IMR-90 (cell line): Measurements from ENCODE around the gene CAPN10. TPM values are rescaled to one million over a fixed set of nuclear protein-coding genes. Genes with fewer than 3 reads are reported as not detected.

Experiments used
- ATAC-seq: fragments of 200-7000 bp; cut with Tn5 transposase; 2 replicates; pipeline ENCODE4 v1.9.1; 2020; ENCODE audit warnings: low read depth, mild to moderate bottlenecking, moderate library complexity
- BruUV-seq: library from RNA; stranded (reverse); fragments of 400-500 nt; replicated peaks from 2 replicates; lab custom pipeline; 2021; lab: Mats Ljungman, UMichigan
- CTCF ChIA-PET: fragments of 300-600 bp; formaldehyde crosslinking; extraction: SDS; loops from one replicate; lab custom pipeline; 2021; ENCODE audit warnings: antibody characterized with exemption; lab: Yijun Ruan, JAX
- POLR2A ChIA-PET: fragments of 300-600 bp; sonication (Branson Sonifier 250); formaldehyde crosslinking; loops from one replicate; lab custom pipeline; 2022; ENCODE audit warnings: antibody characterized with exemption; ENCODE audit not compliant: unreplicated experiment; lab: Charles Lee
- DNase-seq: peaks from one replicate; pipeline ENCODE4 v3.0.0; 2013
- H2AFZ ChIP-seq: replicated peaks from 2 replicates; pipeline ENCODE3; 2013; ENCODE audit warnings: low read length, mild to moderate bottlenecking; ENCODE audit not compliant: poor library complexity
- H2AK5ac ChIP-seq: 2 replicates; pipeline ENCODE4 v1.6.1; 2013; ENCODE audit warnings: low read depth, low read length, inconsistent platforms
- H2AK9ac ChIP-seq: replicated peaks from 2 replicates; pipeline ENCODE3; 2013; ENCODE audit warnings: mild to moderate bottlenecking, low read depth, low read length, moderate library complexity; ENCODE audit not compliant: poor library complexity
- H2BK120ac ChIP-seq: 2 replicates; pipeline ENCODE4 v1.6.1; 2013; ENCODE audit warnings: low read depth, low read length, inconsistent platforms
- H2BK15ac ChIP-seq: 3 replicates; pipeline ENCODE4 v1.6.1; 2013; ENCODE audit warnings: low read depth, low read length, inconsistent platforms
- H2BK20ac ChIP-seq: 2 replicates; pipeline ENCODE4 v1.6.1; 2013; ENCODE audit warnings: low read depth, mild to moderate bottlenecking, inconsistent platforms, low read length, moderate library complexity
- H2BK5ac ChIP-seq: 2 replicates; pipeline ENCODE4 v1.6.1; 2013; ENCODE audit warnings: mild to moderate bottlenecking, low read depth, low read length, inconsistent platforms; ENCODE audit not compliant: poor library complexity, severe bottlenecking
- H3K14ac ChIP-seq: replicated peaks from 2 replicates; pipeline ENCODE4 v1.6.1; 2013; ENCODE audit warnings: low read depth, low read length, inconsistent platforms
- H3K18ac ChIP-seq: 2 replicates; pipeline ENCODE4 v1.6.1; 2013; ENCODE audit warnings: low read depth, low read length, control low read depth
- H3K23ac ChIP-seq: 2 replicates; pipeline ENCODE4 v1.6.1; 2013; ENCODE audit warnings: low read depth, low read length, inconsistent platforms
- H3K27ac ChIP-seq: 2 replicates; pipeline ENCODE4 v1.5.1; 2013; ENCODE audit warnings: mild to moderate bottlenecking, control low read depth, low read length; ENCODE audit not compliant: insufficient read depth
- H3K27me3 ChIP-seq: 2 replicates; pipeline ENCODE4 v1.6.1; 2013; ENCODE audit warnings: low read length; ENCODE audit not compliant: control insufficient read depth, insufficient read depth
- H3K36me3 ChIP-seq: 2 replicates; pipeline ENCODE4 v1.6.1; 2013; ENCODE audit warnings: low read length, mixed read lengths; ENCODE audit not compliant: control insufficient read depth, insufficient read depth
- H3K4ac ChIP-seq: 2 replicates; pipeline ENCODE4 v1.6.1; 2013; ENCODE audit warnings: low read depth, low read length, inconsistent platforms
- H3K4me1 ChIP-seq: 2 replicates; pipeline ENCODE4 v1.6.1; 2013; ENCODE audit warnings: low read length, mixed read lengths; ENCODE audit not compliant: control insufficient read depth, insufficient read depth
- H3K4me2 ChIP-seq: 2 replicates; pipeline ENCODE4 v1.6.1; 2013; ENCODE audit warnings: low read depth, mild to moderate bottlenecking, control low read depth, low read length, moderate library complexity
- H3K4me3 ChIP-seq: 2 replicates; pipeline ENCODE4 v1.5.1; 2013; ENCODE audit warnings: low read depth, mild to moderate bottlenecking, control low read depth, low read length, moderate library complexity; ENCODE audit not compliant: insufficient read depth
- H3K56ac ChIP-seq: 2 replicates; pipeline ENCODE4 v1.6.1; 2013; ENCODE audit warnings: low read length, inconsistent platforms; ENCODE audit not compliant: insufficient read depth; ENCODE audit errors: extremely low read depth
- H3K79me1 ChIP-seq, 2 experiments: 2 replicates each; pipeline ENCODE4 v1.6.1; 2013; ENCODE audit warnings: low read length in 2 of 2, inconsistent platforms in 1 of 2, low read depth in 1 of 2
- H3K9ac ChIP-seq: 2 replicates; pipeline ENCODE4 v1.6.1; 2013; ENCODE audit warnings: low read depth, low read length, control low read depth
- H3K9me1 ChIP-seq: 2 replicates; pipeline ENCODE4 v1.6.1; 2013; ENCODE audit warnings: low read length, inconsistent platforms; ENCODE audit not compliant: insufficient read depth
- H3K9me3 ChIP-seq: 2 replicates; pipeline ENCODE4 v1.6.1; 2013; ENCODE audit warnings: low read length; ENCODE audit not compliant: control insufficient read depth, insufficient read depth
- H4K20me1 ChIP-seq: 2 replicates; pipeline ENCODE4 v1.6.1; 2013; ENCODE audit warnings: low read length, inconsistent platforms; ENCODE audit not compliant: insufficient read depth
- H4K5ac ChIP-seq: 2 replicates; pipeline ENCODE4 v1.6.1; 2013; ENCODE audit warnings: mild to moderate bottlenecking, low read depth, low read length, control low read depth
- H4K8ac ChIP-seq, 2 experiments: 2 replicates each; pipeline ENCODE4 v1.6.1; 2013; ENCODE audit warnings: low read depth in 2 of 2, low read length in 2 of 2, control low read depth in 1 of 2, inconsistent platforms in 1 of 2
- H4K91ac ChIP-seq: 2 replicates; pipeline ENCODE4 v1.6.1; 2013; ENCODE audit warnings: low read depth, low read length, inconsistent platforms; ENCODE audit not compliant: insufficient read depth
- BHLHE40 ChIP-seq: fragments of 150-350 bp; IDR thresholded peaks from 2 replicates; pipeline ENCODE4 v1.6.1; 2016; ENCODE audit warnings: mild to moderate bottlenecking, low read depth, low read length
- CEBPB ChIP-seq: IDR thresholded peaks from 2 replicates; pipeline ENCODE4 v1.6.1; 2012; ENCODE audit warnings: low read depth, low read length, improper control_type of control experiment
- CHD1 ChIP-seq: IDR thresholded peaks from 2 replicates; pipeline ENCODE4 v1.6.1; 2012; ENCODE audit warnings: low read depth, low read length, improper control_type of control experiment
- CTCF ChIP-seq: conservative IDR thresholded peaks from 2 replicates; pipeline ENCODE4 v1.5.1; 2012; ENCODE audit warnings: mild to moderate bottlenecking, low read depth, low read length, improper control_type of control experiment
- FOS ChIP-seq: fragments of 150-350 bp; IDR thresholded peaks from 2 replicates; pipeline ENCODE4 v1.6.1; 2016; ENCODE audit warnings: low read depth, low read length
- MAFK ChIP-seq: IDR thresholded peaks from 2 replicates; pipeline ENCODE4 v1.6.1; 2012; ENCODE audit warnings: low read depth, low read length, improper control_type of control experiment
- MAZ ChIP-seq: IDR thresholded peaks from 2 replicates; pipeline ENCODE4 v1.6.1; 2012; ENCODE audit warnings: low read depth, mild to moderate bottlenecking, low read length, improper control_type of control experiment, moderate library complexity, borderline replicate concordance
- MXI1 ChIP-seq: IDR thresholded peaks from 2 replicates; pipeline ENCODE4 v1.6.1; 2012; ENCODE audit warnings: low read depth, mild to moderate bottlenecking, low read length, moderate library complexity, borderline replicate concordance
- NFE2L2 ChIP-seq: fragments of 150-350 bp; IDR thresholded peaks from 2 replicates; pipeline ENCODE4 v1.6.1; 2016; ENCODE audit warnings: low read depth, mild to moderate bottlenecking, low read length
- POLR2A ChIP-seq: IDR thresholded peaks from 2 replicates; pipeline ENCODE4 v1.6.1; 2012; ENCODE audit warnings: mild to moderate bottlenecking, low read depth, low read length
- RAD21 ChIP-seq: IDR thresholded peaks from 2 replicates; pipeline ENCODE4 v1.6.1; 2012; ENCODE audit warnings: low read length, improper control_type of control experiment
- RCOR1 ChIP-seq: IDR thresholded peaks from 2 replicates; pipeline ENCODE4 v1.6.1; 2012; ENCODE audit warnings: mild to moderate bottlenecking, low read length, improper control_type of control experiment; ENCODE audit not compliant: insufficient replicate concordance
- RFX5 ChIP-seq: IDR thresholded peaks from 2 replicates; pipeline ENCODE4 v1.8.0; 2012; ENCODE audit warnings: low read depth, mild to moderate bottlenecking, low read length, moderate library complexity
- SMC3 ChIP-seq: fragments of 150-350 bp; IDR thresholded peaks from 2 replicates; pipeline ENCODE4 v1.6.1; 2016; ENCODE audit warnings: low read depth, mild to moderate bottlenecking, antibody characterized with exemption, low read length, moderate library complexity
- WGBS, 2 experiments: methylation state at CpG; one replicate each; pipeline versions ENCODE4 v1.1.5 to v1.1.7; 2013; ENCODE audit warnings: missing lambda C conversion rate in 2 of 2; ENCODE audit not compliant: insufficient read length in 1 of 2; ENCODE audit errors: extremely low coverage in 2 of 2; 5-methylcytosine and 5-hydroxymethylcytosine counted together
- dilution Hi-C: fragments of 300-500 bp; cut with HindIII; formaldehyde crosslinking; loops from one replicate; pipeline ENCODE4 v1.14.3; 2018; ENCODE audit warnings: low sequenced_read_pairs; ENCODE audit not compliant: unreplicated experiment
- in situ Hi-C: fragments of 300-500 bp; cut with MboI; formaldehyde crosslinking; loops from 3 replicates; pipeline ENCODE4 v1.14.3; 2019; ENCODE audit warnings: low sequenced_read_pairs, inconsistent platforms, mixed read lengths
- intact Hi-C: fragments of 100-400 bp; cut with micrococcal nuclease; formaldehyde crosslinking; loops from 2 replicates; pipeline ENCODE4 v1.10.0; 2022
- polyA plus RNA-seq, 3 experiments: library from polyadenylated mRNA; depleted of rRNA; stranded (reverse); fragments of >200 nt; gene quantifications; 2 replicates each; pipeline ENCODE4 v1.2.3, GENCODE V29; 2012; ENCODE audit warnings: low replicate concordance in 1 of 3
- total RNA-seq: library from RNA; depleted of rRNA; stranded (reverse); fragments of >200 nt; gene quantifications from 2 replicates; pipeline ENCODE4 v1.2.3, GENCODE V29; 2012
- TF ChIP-seq, protein P1 (sequence below): fragments of 150-350 bp; IDR thresholded peaks from 2 replicates; pipeline ENCODE4 v1.6.1; 2017; ENCODE audit warnings: mild to moderate bottlenecking, antibody characterized with exemption, low read length, low read depth

The CAPN10 gene
- total and polyA plus RNA-seq, 2 of the 4 experiments (the other 2 are of a cell fraction), result 6.3 to 20.9 TPM

- peaks cover 0 to 28% of the 10 kb centered on the region in 2 experiments; a peak in 3 of 4 replicates for H3K79me1 ChIP-seq
- H3K4me1 ChIP-seq, result no peaks in the 10 kb centered on the region
- DNase-seq (no peak), ATAC-seq (no peak)
- peaks cover 30% of the 10 kb centered on the region for H3K36me3 ChIP-seq
- POLR2A ChIA-PET, result interaction anchor here (0.9 kb wide), 1 partner anchor 7 kb away, joined by 4 read pairs; the partner anchor contains the start of gene CAPN10
- H3K14ac ChIP-seq, result no peak overlapping the region
- H3K4ac ChIP-seq, result no peak overlapping the region
- H3K23ac ChIP-seq, result no peak overlapping the region
- H3K9me3 ChIP-seq, result no peaks in the 10 kb centered on the region
- intact Hi-C loops, result no loop called here
- no peak overlapping the region for H4K8ac ChIP-seq
- H2BK20ac ChIP-seq, result no peak overlapping the region
- in situ Hi-C loops, result no loop called here
- no TSS peak for BruUV-seq
- H2BK120ac ChIP-seq, result no peak overlapping the region
- H2BK15ac ChIP-seq, result no peak overlapping the region
- no peak overlapping the region for H4K5ac ChIP-seq
- 89% methylated on average over 12 of the region's 19 CpGs; no CpG with 5 or more reads in 1 of the 2 experiments for WGBS, 2 experiments
- H2BK5ac ChIP-seq, result no peak overlapping the region
- H3K4me2 ChIP-seq, result no peak overlapping the region
- H2AFZ ChIP-seq, result no peak overlapping the region
- H3K56ac ChIP-seq, result no peak overlapping the region
- H2AK5ac ChIP-seq, result no peak overlapping the region
- no peak overlapping the region for H4K91ac ChIP-seq
- H4K20me1 ChIP-seq, result no peaks in the 10 kb centered on the region; the same call in none of the 2 replicates
- CTCF ChIA-PET, result no interaction called here
- no peak overlapping the region for H3K18ac ChIP-seq
- H2AK9ac ChIP-seq, result peak overlapping the region; percentile 28
- H3K9ac ChIP-seq, result no peak overlapping the region
- H3K27me3 ChIP-seq, result no peaks in the 10 kb centered on the region
- H3K27ac ChIP-seq, result no peak overlapping the region
- dilution Hi-C loops, result no loop called here
- H3K4me3 ChIP-seq, result no peak overlapping the region
- no peaks in the 10 kb centered on the region for H3K9me1 ChIP-seq
- TF ChIP-seq CTCF, result no peak
- no peak for TF ChIP-seq MAFK
- TF ChIP-seq, protein P1, sequence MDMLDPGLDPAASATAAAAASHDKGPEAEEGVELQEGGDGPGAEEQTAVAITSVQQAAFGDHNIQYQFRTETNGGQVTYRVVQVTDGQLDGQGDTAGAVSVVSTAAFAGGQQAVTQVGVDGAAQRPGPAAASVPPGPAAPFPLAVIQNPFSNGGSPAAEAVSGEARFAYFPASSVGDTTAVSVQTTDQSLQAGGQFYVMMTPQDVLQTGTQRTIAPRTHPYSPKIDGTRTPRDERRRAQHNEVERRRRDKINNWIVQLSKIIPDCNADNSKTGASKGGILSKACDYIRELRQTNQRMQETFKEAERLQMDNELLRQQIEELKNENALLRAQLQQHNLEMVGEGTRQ, result no peak
- TF ChIP-seq BHLHE40, result no peak
- no peak for TF ChIP-seq RAD21
- TF ChIP-seq FOS, result no peak
- no peak for TF ChIP-seq NFE2L2
- TF ChIP-seq CHD1, result no peak
- no peak for TF ChIP-seq POLR2A
- TF ChIP-seq SMC3, result no peak
- no peak for TF ChIP-seq RFX5
- TF ChIP-seq MAZ, result no peak
- no peak for TF ChIP-seq MXI1
- no peak for TF ChIP-seq CEBPB
- TF ChIP-seq RCOR1, result no peak
Observed at GRCh38 chr2:240593703-240594451, 7.3 kb downstream of the CAPN10 start.
